Neural cell (in vitro differentiated cells): Measurements from ENCODE around the gene ZNF407.

ENCODE experiments used
- POLR2AphosphoS5 ChIP-seq: IDR thresholded peaks from 2 replicates; pipeline ENCODE4 v1.6.1; 2012
- SMC3 ChIP-seq: fragments of 450-650 bp; conservative IDR thresholded peaks from 2 replicates; pipeline ENCODE4 v1.6.1; 2014; ENCODE audit warnings: antibody characterized with exemption, mild to moderate bottlenecking, moderate library complexity; ENCODE audit not compliant: poor library complexity
- TF ChIP-seq, protein P1 (sequence below): fragments of 450-650 bp; IDR thresholded peaks from 2 replicates; pipeline ENCODE4 v1.5.1; 2014; ENCODE audit warnings: antibody characterized with exemption, mild to moderate bottlenecking, moderate library complexity; ENCODE audit not compliant: poor library complexity, severe bottlenecking

DNA sequence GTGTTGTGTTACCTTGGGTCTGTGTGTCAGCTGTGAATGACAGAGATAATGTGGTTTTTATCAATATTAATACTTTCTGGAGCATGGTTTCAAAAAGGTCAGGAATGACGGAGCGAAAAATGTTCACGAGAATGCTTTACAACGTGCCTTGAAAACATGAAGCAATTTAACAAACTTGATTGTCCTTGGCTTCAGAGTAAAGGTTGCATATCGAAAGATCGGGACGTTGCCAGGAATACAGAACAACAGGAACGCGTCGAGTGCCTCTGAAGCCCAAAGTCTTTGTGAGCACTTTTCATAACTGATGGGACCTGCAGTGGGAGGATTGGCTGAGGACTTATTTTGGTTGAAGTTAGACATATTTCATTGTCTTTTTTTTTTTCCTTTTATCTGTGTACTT, 206.1 kb downstream of the ZNF407 start:
- TF ChIP-seq, protein P1, sequence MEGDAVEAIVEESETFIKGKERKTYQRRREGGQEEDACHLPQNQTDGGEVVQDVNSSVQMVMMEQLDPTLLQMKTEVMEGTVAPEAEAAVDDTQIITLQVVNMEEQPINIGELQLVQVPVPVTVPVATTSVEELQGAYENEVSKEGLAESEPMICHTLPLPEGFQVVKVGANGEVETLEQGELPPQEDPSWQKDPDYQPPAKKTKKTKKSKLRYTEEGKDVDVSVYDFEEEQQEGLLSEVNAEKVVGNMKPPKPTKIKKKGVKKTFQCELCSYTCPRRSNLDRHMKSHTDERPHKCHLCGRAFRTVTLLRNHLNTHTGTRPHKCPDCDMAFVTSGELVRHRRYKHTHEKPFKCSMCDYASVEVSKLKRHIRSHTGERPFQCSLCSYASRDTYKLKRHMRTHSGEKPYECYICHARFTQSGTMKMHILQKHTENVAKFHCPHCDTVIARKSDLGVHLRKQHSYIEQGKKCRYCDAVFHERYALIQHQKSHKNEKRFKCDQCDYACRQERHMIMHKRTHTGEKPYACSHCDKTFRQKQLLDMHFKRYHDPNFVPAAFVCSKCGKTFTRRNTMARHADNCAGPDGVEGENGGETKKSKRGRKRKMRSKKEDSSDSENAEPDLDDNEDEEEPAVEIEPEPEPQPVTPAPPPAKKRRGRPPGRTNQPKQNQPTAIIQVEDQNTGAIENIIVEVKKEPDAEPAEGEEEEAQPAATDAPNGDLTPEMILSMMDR = no peak
- TF ChIP-seq POLR2AphosphoS5 = no peak
- TF ChIP-seq SMC3 = no peak
